NCI-H446 (cell line): ENCODE measurements around the gene CD33.
"Not testable (repeated sequence)": the region's sequence is repeated elsewhere in the genome, so short reads cannot be mapped to it uniquely, and the experiment has no call there.

ENCODE experiments used
- DNase-seq, 2 experiments: peaks; one replicate each; lab custom pipeline; 2025; lab: John Stamatoyannopoulos, UW

CD33 gene

DNA sequence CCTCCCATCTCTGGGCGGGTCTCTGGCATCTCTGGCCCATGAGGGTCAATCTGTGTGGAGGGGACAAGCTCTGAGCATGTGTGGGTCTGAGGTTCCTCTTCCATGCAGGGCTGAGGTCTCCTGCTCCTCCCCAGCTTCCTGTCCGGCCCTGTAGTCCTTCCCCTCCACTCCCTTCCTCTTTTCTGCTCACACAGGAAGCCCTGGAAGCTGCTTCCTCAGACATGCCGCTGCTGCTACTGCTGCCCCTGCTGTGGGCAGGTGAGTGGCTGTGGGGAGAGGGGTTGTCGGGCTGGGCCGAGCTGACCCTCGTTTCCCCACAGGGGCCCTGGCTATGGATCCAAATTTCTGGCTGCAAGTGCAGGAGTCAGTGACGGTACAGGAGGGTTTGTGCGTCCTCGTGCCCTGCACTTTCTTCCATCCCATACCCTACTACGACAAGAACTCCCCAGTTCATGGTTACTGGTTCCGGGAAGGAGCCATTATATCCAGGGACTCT lies at the start of gene CD33:
Gene CD33 (plus strand): TSS at position 183 of the 496 bp plus-strand sequence. CDS start 39 bp downstream, at position 222.
- not testable (repeated sequence) for DNase-seq

DNA sequence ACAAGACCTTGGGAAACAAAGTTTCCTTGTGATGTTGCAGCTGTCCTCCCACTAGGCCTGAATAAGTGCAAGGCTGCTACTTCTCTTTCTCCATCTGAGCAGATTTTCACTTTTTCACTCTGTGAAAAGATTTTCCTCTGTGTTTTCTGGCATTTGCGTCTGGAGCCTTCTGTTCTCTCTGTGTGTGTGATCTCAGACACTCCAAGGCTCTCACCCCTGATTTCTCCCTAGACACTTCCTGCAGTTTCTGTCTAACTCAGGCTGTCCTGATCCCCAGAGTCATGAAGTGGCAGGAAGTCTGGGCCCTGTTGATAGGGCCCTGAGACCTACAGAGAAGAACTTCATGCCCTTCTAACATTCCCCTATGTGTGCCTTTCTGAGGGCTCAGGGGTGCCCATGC lies 45.6 kb upstream of the CD33 start:
- no peak for DNase-seq

DNA sequence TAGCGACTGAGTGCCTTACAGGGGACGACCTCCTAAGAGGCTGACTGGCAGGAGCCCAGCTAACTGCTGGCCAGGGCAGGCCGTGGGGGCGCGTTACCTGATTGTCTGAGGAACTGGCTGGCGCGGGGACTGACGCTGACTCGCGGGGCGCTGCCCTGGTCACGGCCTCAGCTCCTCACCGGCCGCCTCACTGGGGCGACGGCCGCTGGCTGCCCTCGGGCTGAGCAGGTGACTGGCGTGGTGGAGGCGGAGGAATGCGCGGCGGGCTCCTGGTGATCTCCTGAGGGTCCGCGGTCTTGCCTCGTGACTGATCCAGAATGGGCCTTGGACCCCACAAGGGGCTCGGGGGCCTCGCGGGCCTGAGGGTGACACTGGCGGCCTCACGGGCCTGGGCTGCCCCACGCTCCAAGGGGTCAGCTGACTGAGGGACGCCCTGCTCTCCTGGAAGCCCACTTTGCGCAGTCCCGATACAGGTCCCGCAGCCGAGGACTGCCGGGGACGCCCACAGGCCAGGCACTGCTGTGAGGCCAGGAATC lies 43.4 kb upstream of the CD33 start:
- DNase-seq: no peak

GRCh38 chr19:51181913-51182419 lies 42.9 kb upstream of the CD33 start:
- DNase-seq: no peak

- no peak for DNase-seq
These were observed 41.3 kb upstream of the CD33 start for GRCh38 chr19:51183629-51184028.

GRCh38 chr19:51185069-51185867 lies 39.6 kb upstream of the CD33 start:
- DNase-seq: no peak

DNA sequence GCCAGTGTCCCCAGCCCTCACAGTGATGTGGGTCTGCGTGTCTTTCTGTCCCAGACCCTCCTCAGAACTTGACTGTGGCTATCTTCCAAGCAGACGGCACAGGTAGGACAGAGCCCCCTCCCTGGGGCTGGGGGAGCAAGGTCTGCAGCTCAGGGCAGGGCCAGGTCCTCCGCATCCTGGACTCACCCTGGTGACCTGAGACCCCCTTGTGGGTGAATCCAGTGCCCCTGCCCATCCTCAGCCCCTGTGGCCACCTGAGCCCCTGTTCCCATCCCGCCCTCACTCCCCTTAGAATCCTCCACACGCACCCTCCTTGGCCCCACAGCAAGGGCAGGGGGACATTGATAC lies 39.0 kb upstream of the CD33 start:
- DNase-seq: no peak

DNA sequence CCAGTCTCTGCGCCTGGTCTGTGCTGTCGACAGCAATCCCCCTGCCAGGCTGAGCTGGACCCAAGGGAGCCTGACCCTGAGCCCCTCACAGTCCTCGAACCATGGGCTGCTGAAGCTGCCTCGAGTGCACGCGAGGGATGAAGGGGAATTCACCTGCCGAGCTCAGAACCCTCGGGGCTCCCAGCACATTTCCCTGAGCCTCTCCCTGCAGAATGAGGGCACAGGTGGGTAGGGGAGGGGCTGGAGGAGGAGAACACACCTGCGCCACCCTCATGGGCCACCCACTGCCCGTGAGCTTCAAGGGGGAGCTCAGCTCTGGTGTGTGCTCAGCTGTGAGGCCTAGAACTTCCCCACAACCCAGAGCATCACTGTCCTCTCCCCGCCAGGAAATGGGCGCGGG lies 38.6 kb upstream of the CD33 start:
- no peak for DNase-seq

GRCh38 chr19:51187395-51188226 lies 37.3 kb upstream of the CD33 start:
- no peak for DNase-seq

GRCh38 chr19:51188227-51188559 lies 36.7 kb upstream of the CD33 start:
- DNase-seq: no peak

DNA sequence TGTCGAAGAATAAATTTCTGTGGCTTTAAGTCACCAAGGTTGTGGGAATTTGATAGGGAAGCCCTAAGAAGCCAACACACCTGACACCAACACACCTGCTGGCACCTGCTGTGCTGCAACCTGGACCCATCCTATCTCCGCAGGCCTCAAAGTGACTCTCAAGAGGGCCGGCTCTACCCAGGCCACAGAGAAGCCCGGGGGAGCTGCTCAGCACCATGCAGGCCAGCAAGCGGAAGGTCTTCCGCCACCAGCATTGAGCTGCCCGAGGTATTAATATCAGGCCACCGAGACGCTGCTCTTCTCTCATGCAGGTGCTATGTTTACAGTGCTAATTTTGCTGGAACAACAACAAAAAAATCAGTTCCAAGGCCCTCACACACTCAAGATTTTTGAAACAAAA lies 32.2 kb upstream of the CD33 start:
- DNase-seq: no peak

DNA sequence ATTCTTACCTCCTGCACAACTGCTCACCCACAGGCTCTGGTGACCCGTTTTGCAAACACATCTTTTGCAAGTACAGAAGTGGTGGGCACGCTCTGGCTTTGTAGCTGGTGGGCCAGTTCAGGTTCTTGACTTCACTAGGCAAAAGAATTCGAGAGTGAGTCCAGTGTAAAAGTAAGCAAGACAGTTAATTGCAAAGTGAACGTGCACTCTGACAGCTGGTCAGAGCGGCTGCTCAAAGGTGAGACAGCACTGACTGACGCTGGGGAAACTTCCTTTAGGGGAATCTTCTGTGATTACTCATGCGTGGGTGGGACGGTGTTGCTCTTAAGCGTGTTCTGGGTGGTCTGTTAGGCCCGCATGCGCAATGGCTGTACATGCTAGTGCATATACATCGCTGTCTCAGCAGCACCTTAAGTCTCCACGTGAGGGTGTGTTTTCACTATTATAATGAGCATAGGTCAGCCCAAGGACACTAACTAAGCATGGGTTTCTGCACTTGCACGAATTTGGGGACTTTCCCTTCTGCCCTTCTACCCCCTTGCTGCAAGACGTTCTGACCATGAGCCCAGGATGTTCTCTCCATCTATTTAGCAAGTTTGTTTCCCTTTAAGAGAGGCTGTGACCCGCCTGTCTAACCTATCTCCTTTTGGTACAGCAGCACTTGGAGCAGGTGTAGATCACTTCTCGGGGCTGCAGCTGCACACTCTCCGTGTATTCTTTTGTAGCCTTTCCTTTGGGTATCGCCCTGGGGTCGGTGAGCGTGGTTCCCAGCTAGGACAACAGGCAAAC lies 30.2 kb upstream of the CD33 start:
- no peak for DNase-seq

- DNase-seq: no peak
These were observed 29.6 kb upstream of the CD33 start for GRCh38 chr19:51195316-51195586.

GRCh38 chr19:51195616-51196015 lies 29.3 kb upstream of the CD33 start:
- no peak for DNase-seq

- DNase-seq: no peak
These were observed 28.7 kb upstream of the CD33 start for GRCh38 chr19:51196181-51196580.

DNA sequence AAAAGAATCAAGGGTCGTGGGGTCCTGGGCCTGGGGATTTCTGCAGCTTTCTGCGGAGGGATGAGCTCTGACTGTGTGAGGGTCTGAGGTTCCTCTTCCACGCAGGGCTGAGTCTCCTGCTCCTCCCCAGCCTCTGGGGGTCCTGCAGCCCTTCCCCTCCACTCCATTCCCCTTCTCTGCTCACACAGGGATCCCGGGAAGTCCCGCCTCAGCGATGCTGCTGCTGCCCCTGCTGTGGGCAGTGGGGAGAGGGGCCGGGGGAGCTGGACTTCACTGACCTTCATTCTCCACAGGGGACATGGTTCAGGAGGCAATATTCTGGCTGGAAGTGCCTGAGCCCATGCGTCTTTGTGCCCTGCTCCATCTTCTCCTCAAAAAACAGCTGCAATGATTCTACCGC lies 26.2 kb upstream of the CD33 start:
- no peak for DNase-seq

DNA sequence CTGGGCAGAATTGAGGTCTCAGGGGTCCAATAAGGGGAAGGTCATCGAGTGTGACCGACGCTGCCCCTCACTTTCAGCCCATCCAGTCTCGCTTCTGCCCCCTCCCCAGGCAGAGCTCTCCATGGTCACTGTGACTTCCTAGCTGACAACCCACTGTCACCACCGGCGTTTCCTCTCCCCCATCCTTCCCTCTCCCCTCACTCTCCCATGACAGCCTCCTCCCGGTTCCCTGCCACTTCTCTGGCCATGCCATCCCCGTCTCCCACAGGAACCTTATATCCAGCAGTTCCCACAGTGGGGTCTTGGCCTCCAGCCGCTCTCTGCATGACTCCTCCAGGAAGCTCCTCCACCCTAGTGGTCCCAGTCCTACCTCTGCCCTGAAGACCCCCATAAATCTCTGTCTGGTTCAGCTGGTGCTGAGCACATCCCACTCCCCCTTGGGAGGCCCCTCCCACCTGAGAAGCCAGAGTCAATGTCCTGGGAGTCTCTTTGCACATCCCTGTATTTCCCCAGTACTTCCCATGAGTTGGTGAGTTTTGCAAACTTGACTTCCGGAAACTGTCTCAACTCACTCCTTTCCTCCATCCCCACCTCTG lies 24.7 kb upstream of the CD33 start:
- DNase-seq: no peak

- DNase-seq: no peak
These were observed 23.2 kb upstream of the CD33 start for GRCh38 chr19:51201712-51202111.

- DNase-seq: no peak
These were observed 21.0 kb upstream of the CD33 start for GRCh38 chr19:51203916-51204315.

GRCh38 chr19:51204321-51204720 lies 20.6 kb upstream of the CD33 start:
- DNase-seq: no peak

- no peak for DNase-seq
These were observed 17.1 kb upstream of the CD33 start for GRCh38 chr19:51207747-51208146.
